ENCODE data around the gene COPG1.

- TF ChIP-seq POLR2AphosphoS5 (IDR thresholded peaks at IDR 0.05), result no peak
- TF ChIP-seq, protein P1, sequence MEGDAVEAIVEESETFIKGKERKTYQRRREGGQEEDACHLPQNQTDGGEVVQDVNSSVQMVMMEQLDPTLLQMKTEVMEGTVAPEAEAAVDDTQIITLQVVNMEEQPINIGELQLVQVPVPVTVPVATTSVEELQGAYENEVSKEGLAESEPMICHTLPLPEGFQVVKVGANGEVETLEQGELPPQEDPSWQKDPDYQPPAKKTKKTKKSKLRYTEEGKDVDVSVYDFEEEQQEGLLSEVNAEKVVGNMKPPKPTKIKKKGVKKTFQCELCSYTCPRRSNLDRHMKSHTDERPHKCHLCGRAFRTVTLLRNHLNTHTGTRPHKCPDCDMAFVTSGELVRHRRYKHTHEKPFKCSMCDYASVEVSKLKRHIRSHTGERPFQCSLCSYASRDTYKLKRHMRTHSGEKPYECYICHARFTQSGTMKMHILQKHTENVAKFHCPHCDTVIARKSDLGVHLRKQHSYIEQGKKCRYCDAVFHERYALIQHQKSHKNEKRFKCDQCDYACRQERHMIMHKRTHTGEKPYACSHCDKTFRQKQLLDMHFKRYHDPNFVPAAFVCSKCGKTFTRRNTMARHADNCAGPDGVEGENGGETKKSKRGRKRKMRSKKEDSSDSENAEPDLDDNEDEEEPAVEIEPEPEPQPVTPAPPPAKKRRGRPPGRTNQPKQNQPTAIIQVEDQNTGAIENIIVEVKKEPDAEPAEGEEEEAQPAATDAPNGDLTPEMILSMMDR (IDR thresholded peaks at IDR 0.05), result no peak
- no peak for TF ChIP-seq POLR2A (IDR thresholded peaks at IDR 0.05; ENCODE audit: low read depth)
- TF ChIP-seq EP300 (IDR thresholded peaks at IDR 0.05), result no peak
Measured at GRCh38 chr3:129252748-129253147, 3.3 kb downstream of the COPG1 start.
